ENCODE measurements around the gene SMTNL2.
A peak's percentile ranks its signal among the peaks of the same experiment; 100 is the strongest.

The SMTNL2 gene

GRCh38 chr17:4583782-4584100, 588 bp upstream of the SMTNL2 start:
- no peaks in the 10 kb centered on the region for H3K9me3 ChIP-seq (ENCODE audit: control insufficient read depth, insufficient read depth, low read length)
- no peaks in the 10 kb centered on the region for H3K9me2 ChIP-seq (replicated peaks; ENCODE audit: control insufficient read depth, low read length)
- H3F3A ChIP-seq (ENCODE audit: control insufficient read depth, insufficient read depth) = no peaks in the 10 kb centered on the region
- no peak overlapping the region for H3K4me2 ChIP-seq (ENCODE audit: low read length)
- peaks cover 35% of the 10 kb centered on the region for H3K27me3 ChIP-seq (ENCODE audit: control insufficient read depth, low read length)
- H3K4me1 ChIP-seq (ENCODE audit: control insufficient read depth, low read length) = no peaks in the 10 kb centered on the region
- H4K20me1 ChIP-seq (ENCODE audit: control insufficient read depth, insufficient read depth, low read depth, low read length) = no peaks in the 10 kb centered on the region
- H3K79me2 ChIP-seq (ENCODE audit: control insufficient read depth, low read length) = no peaks in the 10 kb centered on the region
- H3K4me3 ChIP-seq (ENCODE audit: low read length) = no peak overlapping the region
- TF ChIP-seq EZH2phosphoT487 (IDR thresholded peaks at IDR 0.05; ENCODE audit: borderline replicate concordance, low read length) = no peak
- TF ChIP-seq, protein P1, sequence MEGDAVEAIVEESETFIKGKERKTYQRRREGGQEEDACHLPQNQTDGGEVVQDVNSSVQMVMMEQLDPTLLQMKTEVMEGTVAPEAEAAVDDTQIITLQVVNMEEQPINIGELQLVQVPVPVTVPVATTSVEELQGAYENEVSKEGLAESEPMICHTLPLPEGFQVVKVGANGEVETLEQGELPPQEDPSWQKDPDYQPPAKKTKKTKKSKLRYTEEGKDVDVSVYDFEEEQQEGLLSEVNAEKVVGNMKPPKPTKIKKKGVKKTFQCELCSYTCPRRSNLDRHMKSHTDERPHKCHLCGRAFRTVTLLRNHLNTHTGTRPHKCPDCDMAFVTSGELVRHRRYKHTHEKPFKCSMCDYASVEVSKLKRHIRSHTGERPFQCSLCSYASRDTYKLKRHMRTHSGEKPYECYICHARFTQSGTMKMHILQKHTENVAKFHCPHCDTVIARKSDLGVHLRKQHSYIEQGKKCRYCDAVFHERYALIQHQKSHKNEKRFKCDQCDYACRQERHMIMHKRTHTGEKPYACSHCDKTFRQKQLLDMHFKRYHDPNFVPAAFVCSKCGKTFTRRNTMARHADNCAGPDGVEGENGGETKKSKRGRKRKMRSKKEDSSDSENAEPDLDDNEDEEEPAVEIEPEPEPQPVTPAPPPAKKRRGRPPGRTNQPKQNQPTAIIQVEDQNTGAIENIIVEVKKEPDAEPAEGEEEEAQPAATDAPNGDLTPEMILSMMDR (IDR thresholded peaks at IDR 0.05; ENCODE audit: low read depth, low read length, poor library complexity, severe bottlenecking) = peak; percentile 39
- H3K27ac ChIP-seq (ENCODE audit: low read depth, low read length) = no peak overlapping the region
- H3K36me3 ChIP-seq (ENCODE audit: control insufficient read depth, low read length) = no peaks in the 10 kb centered on the region

DNA sequence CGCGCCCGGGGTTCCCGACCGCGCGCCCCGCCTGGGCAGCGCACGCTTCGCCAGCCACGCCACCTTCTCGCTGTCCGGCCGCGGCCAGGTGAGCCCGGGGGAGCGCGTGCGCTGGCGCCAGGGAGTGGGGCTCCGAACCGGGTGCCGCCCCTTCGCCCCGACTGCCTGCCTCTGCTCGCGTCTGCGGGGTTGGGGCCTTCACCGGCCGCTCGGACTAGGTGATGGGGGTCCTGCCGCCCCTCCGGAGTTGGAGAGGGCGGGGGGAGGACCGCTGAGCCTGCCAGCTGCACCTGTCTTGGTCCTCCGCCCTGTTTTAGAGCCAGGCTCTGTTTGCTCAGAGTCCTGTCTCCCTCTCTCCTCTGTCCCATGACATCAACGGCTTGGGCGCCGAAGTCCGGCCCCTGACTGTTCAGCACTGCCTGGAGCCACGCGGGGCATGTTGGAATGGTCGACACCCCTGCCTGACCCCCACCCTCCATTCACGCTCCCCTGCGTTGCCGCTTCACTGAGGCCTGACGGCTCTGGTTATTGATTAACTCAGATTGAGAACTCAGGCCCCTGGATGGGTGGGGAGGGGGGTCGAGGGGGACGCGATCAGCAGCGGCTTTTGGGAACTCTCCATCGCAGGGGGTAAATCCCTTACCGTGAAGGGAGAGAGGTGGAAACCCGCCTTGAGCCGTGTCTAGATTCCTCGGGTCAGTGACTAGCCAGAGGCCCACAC, 748 bp downstream of the SMTNL2 start:
- Histone ChIP-seq H3K79me2 (ENCODE audit: control insufficient read depth, low read length) (no peaks in the 10 kb centered on the region), H3K27me3 (ENCODE audit: control insufficient read depth, low read length) (peaks cover 35% of the 10 kb centered on the region), H3K9me3 (ENCODE audit: control insufficient read depth, insufficient read depth, low read length) (no peaks in the 10 kb centered on the region), H3F3A (ENCODE audit: control insufficient read depth, insufficient read depth) (no peaks in the 10 kb centered on the region), H3K36me3 (ENCODE audit: control insufficient read depth, low read length) (no peaks in the 10 kb centered on the region), H3K4me3 (ENCODE audit: low read length) (no peak overlapping the region), H3K27ac (ENCODE audit: low read depth, low read length) (no peak overlapping the region), H3K9me2 (replicated peaks; ENCODE audit: control insufficient read depth, low read length) (no peaks in the 10 kb centered on the region), H4K20me1 (ENCODE audit: control insufficient read depth, insufficient read depth, low read depth, low read length) (no peaks in the 10 kb centered on the region), H3K4me1 (ENCODE audit: control insufficient read depth, low read length) (no peaks in the 10 kb centered on the region), H3K4me2 (ENCODE audit: low read length) (no peak overlapping the region)
- no peak for TF ChIP-seq EZH2phosphoT487 (IDR thresholded peaks at IDR 0.05; ENCODE audit: borderline replicate concordance, low read length)
- TF ChIP-seq, protein P1 (IDR thresholded peaks at IDR 0.05; ENCODE audit: low read depth, low read length, poor library complexity, severe bottlenecking) = no peak

DNA sequence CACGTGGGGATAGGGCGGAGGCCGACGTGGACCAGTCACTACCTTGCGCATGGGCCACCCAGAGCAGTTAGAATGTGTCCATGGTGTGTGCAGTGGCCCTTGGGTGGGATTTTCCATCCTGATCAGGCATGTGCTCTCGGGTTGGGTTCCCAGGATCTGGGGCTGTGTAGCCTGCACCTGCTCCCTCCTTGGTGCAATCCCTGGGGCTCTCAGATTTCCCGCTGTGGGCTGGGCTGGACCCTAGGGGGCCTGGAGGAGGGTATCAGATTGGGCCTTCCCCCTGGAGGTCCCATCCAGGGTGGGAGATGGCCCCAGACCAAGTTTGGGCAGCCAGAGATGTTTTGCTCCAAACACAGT, 1.3 kb downstream of the SMTNL2 start:
- peaks cover 39% of the 10 kb centered on the region for H3K27me3 ChIP-seq (ENCODE audit: control insufficient read depth, low read length)
- no peak overlapping the region for H3K27ac ChIP-seq (ENCODE audit: low read depth, low read length)

More for the DNA sequence above, 1.3 kb downstream of the SMTNL2 start:
- Histone ChIP-seq H3K9me2 (replicated peaks; ENCODE audit: control insufficient read depth, low read length) (no peaks in the 10 kb centered on the region), H4K20me1 (ENCODE audit: control insufficient read depth, insufficient read depth, low read depth, low read length) (no peaks in the 10 kb centered on the region), H3K4me1 (ENCODE audit: control insufficient read depth, low read length) (no peaks in the 10 kb centered on the region), H3K36me3 (ENCODE audit: control insufficient read depth, low read length) (no peaks in the 10 kb centered on the region), H3K79me2 (ENCODE audit: control insufficient read depth, low read length) (no peaks in the 10 kb centered on the region), H3K4me3 (ENCODE audit: low read length) (no peak overlapping the region), H3F3A (ENCODE audit: control insufficient read depth, insufficient read depth) (no peaks in the 10 kb centered on the region), H3K4me2 (ENCODE audit: low read length) (no peak overlapping the region), H3K9me3 (ENCODE audit: control insufficient read depth, insufficient read depth, low read length) (no peaks in the 10 kb centered on the region)
- TF ChIP-seq EZH2phosphoT487 (IDR thresholded peaks at IDR 0.05; ENCODE audit: borderline replicate concordance, low read length) = no peak
- TF ChIP-seq, protein P1 (IDR thresholded peaks at IDR 0.05; ENCODE audit: low read depth, low read length, poor library complexity, severe bottlenecking) = no peak

All from DOHH2 (cell line).